SK-N-SH (cell line): Measurements from ENCODE around the gene ACP4.

Experiments
- FOXM1 ChIP-seq: IDR thresholded peaks from 2 replicates; pipeline ENCODE4 v1.4.0; 2012; ENCODE audit warnings: low read depth, mild to moderate bottlenecking
- GABPA ChIP-seq: IDR thresholded peaks from 2 replicates; pipeline ENCODE4 v1.4.0; 2012; ENCODE audit warnings: low read depth, mild to moderate bottlenecking
- JUND ChIP-seq: IDR thresholded peaks from 2 replicates; pipeline ENCODE4 v1.4.0; 2012
- TF ChIP-seq, protein P1 (sequence below): fragments of 200-600 bp; sonication (generic); IDR thresholded peaks from 2 replicates; pipeline ENCODE4 v1.6.1; 2017; ENCODE audit warnings: antibody characterized with exemption, mild to moderate bottlenecking, moderate library complexity

GRCh38 chr19:50785329-50785728 is 4.9 kb upstream of the ACP4 start:
- TF ChIP-seq FOXM1 = no peak
- no peak for TF ChIP-seq JUND
- no peak for TF ChIP-seq GABPA
- TF ChIP-seq, protein P1, sequence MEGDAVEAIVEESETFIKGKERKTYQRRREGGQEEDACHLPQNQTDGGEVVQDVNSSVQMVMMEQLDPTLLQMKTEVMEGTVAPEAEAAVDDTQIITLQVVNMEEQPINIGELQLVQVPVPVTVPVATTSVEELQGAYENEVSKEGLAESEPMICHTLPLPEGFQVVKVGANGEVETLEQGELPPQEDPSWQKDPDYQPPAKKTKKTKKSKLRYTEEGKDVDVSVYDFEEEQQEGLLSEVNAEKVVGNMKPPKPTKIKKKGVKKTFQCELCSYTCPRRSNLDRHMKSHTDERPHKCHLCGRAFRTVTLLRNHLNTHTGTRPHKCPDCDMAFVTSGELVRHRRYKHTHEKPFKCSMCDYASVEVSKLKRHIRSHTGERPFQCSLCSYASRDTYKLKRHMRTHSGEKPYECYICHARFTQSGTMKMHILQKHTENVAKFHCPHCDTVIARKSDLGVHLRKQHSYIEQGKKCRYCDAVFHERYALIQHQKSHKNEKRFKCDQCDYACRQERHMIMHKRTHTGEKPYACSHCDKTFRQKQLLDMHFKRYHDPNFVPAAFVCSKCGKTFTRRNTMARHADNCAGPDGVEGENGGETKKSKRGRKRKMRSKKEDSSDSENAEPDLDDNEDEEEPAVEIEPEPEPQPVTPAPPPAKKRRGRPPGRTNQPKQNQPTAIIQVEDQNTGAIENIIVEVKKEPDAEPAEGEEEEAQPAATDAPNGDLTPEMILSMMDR = no peak
